HepG2 (cell line): ENCODE data around the gene DPY30.

Experiments used
- ATF2 ChIP-seq: sonication (generic); formaldehyde crosslinking; IDR thresholded peaks from 2 replicates; pipeline ENCODE4 v1.4.0; 2020; ENCODE audit warnings: missing genetic modification reagents
- CHD4 ChIP-seq: fragments of 200-600 bp; sonication (generic); IDR thresholded peaks from 2 replicates; pipeline ENCODE4 v1.7.0; 2017; ENCODE audit warnings: mild to moderate bottlenecking, low read length, borderline replicate concordance
- EZH2 ChIP-seq: conservative IDR thresholded peaks from 2 replicates; pipeline ENCODE4 v1.6.1; 2012; ENCODE audit warnings: mild to moderate bottlenecking, low read depth, low read length, moderate library complexity
- MAFG ChIP-seq: sonication (generic); formaldehyde crosslinking; IDR thresholded peaks from 2 replicates; pipeline ENCODE4 v1.5.1; 2020; ENCODE audit warnings: mild to moderate bottlenecking, missing genetic modification reagents
- MLLT10 ChIP-seq: sonication (generic); formaldehyde crosslinking; IDR thresholded peaks from 2 replicates; pipeline ENCODE4 v1.4.0; 2020; ENCODE audit warnings: missing genetic modification reagents
- NR3C1 ChIP-seq: sonication (generic); formaldehyde crosslinking; IDR thresholded peaks from 2 replicates; pipeline ENCODE4 v1.4.0; 2020; ENCODE audit warnings: missing genetic modification reagents
- POLR2A ChIP-seq, 2 experiments: IDR thresholded peaks; 2 replicates each; pipeline ENCODE4 v1.6.1; 2011; ENCODE audit warnings: low read depth in 2 of 2, low read length in 2 of 2, mild to moderate bottlenecking in 1 of 2, moderate library complexity in 1 of 2; ENCODE audit not compliant: insufficient read depth in 1 of 2
- SIX1 ChIP-seq: sonication (generic); formaldehyde crosslinking; IDR thresholded peaks from 2 replicates; pipeline ENCODE4 v1.4.0; 2020; ENCODE audit warnings: missing genetic modification reagents, borderline replicate concordance
- SOX6 ChIP-seq, 2 experiments: fragments of 450-650 bp in 1 of 2; sonication (generic) in 1 of 2; formaldehyde crosslinking in 1 of 2; IDR thresholded peaks; 2 replicates each; pipeline versions ENCODE4 v1.4.0 to v1.6.1; 2017 to 2020; ENCODE audit warnings: antibody characterized with exemption in 1 of 2, mild to moderate bottlenecking in 1 of 2, missing genetic modification reagents in 1 of 2
- TP53 ChIP-seq: sonication (generic); formaldehyde crosslinking; conservative IDR thresholded peaks from 2 replicates; pipeline ENCODE4 v1.4.0; 2020; ENCODE audit warnings: missing genetic modification reagents
- TF ChIP-seq, protein P1 (sequence below): sonication (generic); formaldehyde crosslinking; IDR thresholded peaks from 2 replicates; pipeline ENCODE4 v1.8.0; 2022; ENCODE audit warnings: mild to moderate bottlenecking, missing genetic modification reagents; ENCODE audit not compliant: insufficient replicate concordance
- TF ChIP-seq, protein P2 (sequence below): sonication (generic); formaldehyde crosslinking; IDR thresholded peaks from 2 replicates; pipeline ENCODE4 v1.5.0; 2020; ENCODE audit warnings: mild to moderate bottlenecking, missing genetic modification reagents, moderate library complexity

DNA sequence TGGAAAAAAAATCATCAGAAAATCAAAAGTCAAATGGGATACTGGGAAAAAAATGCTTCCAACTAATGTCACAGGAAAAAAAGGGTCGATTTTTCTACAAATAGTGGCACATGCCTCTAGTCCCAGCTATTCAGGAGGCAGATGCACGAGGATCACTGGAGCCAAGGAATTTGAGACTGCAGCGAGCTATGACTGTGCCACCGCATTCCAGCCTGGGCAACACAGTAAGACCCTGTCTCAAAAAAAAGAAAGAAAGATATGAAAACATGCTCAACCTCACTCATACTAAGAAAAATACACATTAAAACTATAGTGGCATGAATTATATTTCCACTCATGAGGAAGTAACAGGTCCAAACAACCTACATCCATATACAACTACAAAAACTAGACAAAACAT, 46.7 kb downstream of the DPY30 start:
- TF ChIP-seq MAFG (CRISPR knock-in tag) (no peak), NR3C1 (CRISPR knock-in tag) (no peak), CHD4 (no peak), EZH2 (no peak), SOX6 (IDR thresholded peaks at IDR 0.05) (no peak), SOX6 (CRISPR knock-in tag; IDR thresholded peaks at IDR 0.05) (no peak), MLLT10 (no peak), TP53 (no peak), POLR2A (IDR thresholded peaks at IDR 0.05; ENCODE audit: insufficient read depth in 1 of 2, low read depth in 2 of 2, low read length in 2 of 2) (no peak), ATF2 (CRISPR knock-in tag) (no peak), SIX1 (CRISPR knock-in tag) (no peak)
- TF ChIP-seq, protein P1, sequence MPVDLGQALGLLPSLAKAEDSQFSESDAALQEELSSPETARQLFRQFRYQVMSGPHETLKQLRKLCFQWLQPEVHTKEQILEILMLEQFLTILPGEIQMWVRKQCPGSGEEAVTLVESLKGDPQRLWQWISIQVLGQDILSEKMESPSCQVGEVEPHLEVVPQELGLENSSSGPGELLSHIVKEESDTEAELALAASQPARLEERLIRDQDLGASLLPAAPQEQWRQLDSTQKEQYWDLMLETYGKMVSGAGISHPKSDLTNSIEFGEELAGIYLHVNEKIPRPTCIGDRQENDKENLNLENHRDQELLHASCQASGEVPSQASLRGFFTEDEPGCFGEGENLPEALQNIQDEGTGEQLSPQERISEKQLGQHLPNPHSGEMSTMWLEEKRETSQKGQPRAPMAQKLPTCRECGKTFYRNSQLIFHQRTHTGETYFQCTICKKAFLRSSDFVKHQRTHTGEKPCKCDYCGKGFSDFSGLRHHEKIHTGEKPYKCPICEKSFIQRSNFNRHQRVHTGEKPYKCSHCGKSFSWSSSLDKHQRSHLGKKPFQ = no peak
- TF ChIP-seq, protein P2, sequence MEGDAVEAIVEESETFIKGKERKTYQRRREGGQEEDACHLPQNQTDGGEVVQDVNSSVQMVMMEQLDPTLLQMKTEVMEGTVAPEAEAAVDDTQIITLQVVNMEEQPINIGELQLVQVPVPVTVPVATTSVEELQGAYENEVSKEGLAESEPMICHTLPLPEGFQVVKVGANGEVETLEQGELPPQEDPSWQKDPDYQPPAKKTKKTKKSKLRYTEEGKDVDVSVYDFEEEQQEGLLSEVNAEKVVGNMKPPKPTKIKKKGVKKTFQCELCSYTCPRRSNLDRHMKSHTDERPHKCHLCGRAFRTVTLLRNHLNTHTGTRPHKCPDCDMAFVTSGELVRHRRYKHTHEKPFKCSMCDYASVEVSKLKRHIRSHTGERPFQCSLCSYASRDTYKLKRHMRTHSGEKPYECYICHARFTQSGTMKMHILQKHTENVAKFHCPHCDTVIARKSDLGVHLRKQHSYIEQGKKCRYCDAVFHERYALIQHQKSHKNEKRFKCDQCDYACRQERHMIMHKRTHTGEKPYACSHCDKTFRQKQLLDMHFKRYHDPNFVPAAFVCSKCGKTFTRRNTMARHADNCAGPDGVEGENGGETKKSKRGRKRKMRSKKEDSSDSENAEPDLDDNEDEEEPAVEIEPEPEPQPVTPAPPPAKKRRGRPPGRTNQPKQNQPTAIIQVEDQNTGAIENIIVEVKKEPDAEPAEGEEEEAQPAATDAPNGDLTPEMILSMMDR (CRISPR knock-in tag) = no peak
